Measurements from ENCODE around the gene IGFL4.

The IGFL4 gene

GRCh38 chr19:46060012-46060411 lies 19.2 kb upstream of the IGFL4 start:
- no peak for DNase-seq

GRCh38 chr19:46058778-46059177 lies 18.0 kb upstream of the IGFL4 start:
- no peak for DNase-seq

- no peak for DNase-seq
These were observed 15.7 kb upstream of the IGFL4 start for GRCh38 chr19:46056536-46056935.

GRCh38 chr19:46052896-46053295 lies 12.1 kb upstream of the IGFL4 start:
- DNase-seq, result no peak

- no peak for DNase-seq
These were observed 8.8 kb upstream of the IGFL4 start for GRCh38 chr19:46049597-46049996.

GRCh38 chr19:46043519-46043918 lies 2.7 kb upstream of the IGFL4 start:
- no peak for DNase-seq

- no peak for DNase-seq
These were observed 1.6 kb upstream of the IGFL4 start for GRCh38 chr19:46042252-46042883.

- no peak for DNase-seq
These were observed 677 bp downstream of the IGFL4 start for GRCh38 chr19:46040125-46040524.

- DNase-seq, result no peak
These were observed 4.1 kb downstream of the IGFL4 start for GRCh38 chr19:46036744-46037128.

- DNase-seq, result no peak
These were observed 4.6 kb downstream of the IGFL4 start for GRCh38 chr19:46035986-46036743.

- DNase-seq, result no peak
These were observed 5.3 kb downstream of the IGFL4 start for GRCh38 chr19:46035546-46035945.

- DNase-seq, result no peak
These were observed 7.4 kb downstream of the IGFL4 start for GRCh38 chr19:46033401-46033800.

GRCh38 chr19:46032597-46033025 lies 8.2 kb downstream of the IGFL4 start:
- DNase-seq, result no peak

GRCh38 chr19:46031781-46032596 lies 8.8 kb downstream of the IGFL4 start:
- DNase-seq, result no peak

GRCh38 chr19:46030812-46031550 lies 9.8 kb downstream of the IGFL4 start:
- no peak for DNase-seq

- no peak for DNase-seq
These were observed 15.0 kb downstream of the IGFL4 start for GRCh38 chr19:46025835-46026234.

- no peak for DNase-seq
These were observed 17.5 kb downstream of the IGFL4 start for GRCh38 chr19:46023311-46023779.

GRCh38 chr19:46022431-46023310 lies 18.1 kb downstream of the IGFL4 start, which contains the start of gene PGLYRP1:
PGLYRP1 (minus strand) TSS chr19:46023053; CDS start chr19:46023021, 32 bp downstream.
- DNase-seq, result no peak

- DNase-seq, result no peak
These were observed 18.8 kb downstream of the IGFL4 start for GRCh38 chr19:46022061-46022430.

GRCh38 chr19:46021531-46022041 lies 19.2 kb downstream of the IGFL4 start:
- no peak for DNase-seq

GRCh38 chr19:46020819-46021125 lies 20.0 kb downstream of the IGFL4 start:
- no peak for DNase-seq

GRCh38 chr19:46019270-46019669 lies 21.5 kb downstream of the IGFL4 start:
- DNase-seq, result no peak
